ENCODE measurements around the gene PDIA6. TPM values are rescaled to one million over a fixed set of nuclear protein-coding genes. Genes with fewer than 3 reads are reported as not detected.

PDIA6 gene
- total RNA-seq, 1 donor from 2014 or later = 346 TPM

DNA sequence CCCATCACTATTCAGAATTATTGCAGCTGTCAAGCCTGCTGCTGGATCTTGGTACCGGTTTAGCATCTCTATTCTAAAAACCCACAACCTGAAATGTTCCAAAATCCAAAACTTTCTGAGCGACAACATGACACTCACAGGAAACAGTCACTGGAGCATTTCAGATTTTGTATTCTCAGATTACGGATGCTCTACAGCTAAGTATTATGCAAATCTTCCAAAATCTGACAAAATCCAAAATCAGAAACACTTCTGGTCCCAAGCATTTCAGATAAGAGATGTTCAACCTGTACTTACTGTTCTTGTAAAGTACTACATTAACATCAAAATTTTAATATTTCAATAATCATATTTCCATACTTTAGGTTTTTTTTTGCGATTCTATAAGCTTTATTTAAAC, 12.4 kb downstream of the PDIA6 start:
- no peak overlapping the region for H3K27ac ChIP-seq (ENCODE audit: low read depth, low read length)
- no peaks in the 10 kb centered on the region for H3K9me3 ChIP-seq (ENCODE audit: insufficient read depth, low read depth, low read length)
- FAIRE-seq = no peak
- peaks cover 44% of the 10 kb centered on the region for H3K36me3 ChIP-seq (ENCODE audit: insufficient read depth, low read length)
- no peaks in the 10 kb centered on the region for H3K27me3 ChIP-seq (ENCODE audit: insufficient read depth, low read length)
- DNase-seq (ENCODE audit: low read depth) = no peak
- Mint-ChIP-seq H3K4me3 (ENCODE audit: unreplicated experiment) (no peak overlapping the region), H3K9me3 (ENCODE audit: unreplicated experiment) (no peaks in the 10 kb centered on the region), H3K4me1 (ENCODE audit: low read depth, unreplicated experiment) (peaks cover 5% of the 10 kb centered on the region), H3K27ac (ENCODE audit: unreplicated experiment) (no peak overlapping the region), H3K36me3 (ENCODE audit: low read depth, unreplicated experiment) (peaks cover 5% of the 10 kb centered on the region), H3K27me3 (ENCODE audit: low read depth, unreplicated experiment) (no peaks in the 10 kb centered on the region)
- no peaks in the 10 kb centered on the region for H3K4me1 ChIP-seq (ENCODE audit: insufficient read depth, low read length)
- no peak overlapping the region for H2AFZ ChIP-seq (ENCODE audit: low read depth, low read length)
- H4K20me1 ChIP-seq (ENCODE audit: insufficient read depth, low read length) = peaks cover 81% of the 10 kb centered on the region
- no peak overlapping the region for H3K4me3 ChIP-seq (ENCODE audit: insufficient read depth, low read depth, low read length)
- no peak overlapping the region for H3K9ac ChIP-seq (ENCODE audit: low read length)
- H3K79me2 ChIP-seq (ENCODE audit: insufficient read depth, low read length) = peaks cover 89% of the 10 kb centered on the region
- TF ChIP-seq EZH2 (IDR thresholded peaks at IDR 0.05; ENCODE audit: insufficient read depth, low read length) = no peak
- TF ChIP-seq, protein P1, sequence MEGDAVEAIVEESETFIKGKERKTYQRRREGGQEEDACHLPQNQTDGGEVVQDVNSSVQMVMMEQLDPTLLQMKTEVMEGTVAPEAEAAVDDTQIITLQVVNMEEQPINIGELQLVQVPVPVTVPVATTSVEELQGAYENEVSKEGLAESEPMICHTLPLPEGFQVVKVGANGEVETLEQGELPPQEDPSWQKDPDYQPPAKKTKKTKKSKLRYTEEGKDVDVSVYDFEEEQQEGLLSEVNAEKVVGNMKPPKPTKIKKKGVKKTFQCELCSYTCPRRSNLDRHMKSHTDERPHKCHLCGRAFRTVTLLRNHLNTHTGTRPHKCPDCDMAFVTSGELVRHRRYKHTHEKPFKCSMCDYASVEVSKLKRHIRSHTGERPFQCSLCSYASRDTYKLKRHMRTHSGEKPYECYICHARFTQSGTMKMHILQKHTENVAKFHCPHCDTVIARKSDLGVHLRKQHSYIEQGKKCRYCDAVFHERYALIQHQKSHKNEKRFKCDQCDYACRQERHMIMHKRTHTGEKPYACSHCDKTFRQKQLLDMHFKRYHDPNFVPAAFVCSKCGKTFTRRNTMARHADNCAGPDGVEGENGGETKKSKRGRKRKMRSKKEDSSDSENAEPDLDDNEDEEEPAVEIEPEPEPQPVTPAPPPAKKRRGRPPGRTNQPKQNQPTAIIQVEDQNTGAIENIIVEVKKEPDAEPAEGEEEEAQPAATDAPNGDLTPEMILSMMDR (IDR thresholded peaks at IDR 0.05; ENCODE audit: insufficient read depth, low read depth, low read length) = no peak
- no peak overlapping the region for H3K4me2 ChIP-seq (ENCODE audit: low read length)

DNA sequence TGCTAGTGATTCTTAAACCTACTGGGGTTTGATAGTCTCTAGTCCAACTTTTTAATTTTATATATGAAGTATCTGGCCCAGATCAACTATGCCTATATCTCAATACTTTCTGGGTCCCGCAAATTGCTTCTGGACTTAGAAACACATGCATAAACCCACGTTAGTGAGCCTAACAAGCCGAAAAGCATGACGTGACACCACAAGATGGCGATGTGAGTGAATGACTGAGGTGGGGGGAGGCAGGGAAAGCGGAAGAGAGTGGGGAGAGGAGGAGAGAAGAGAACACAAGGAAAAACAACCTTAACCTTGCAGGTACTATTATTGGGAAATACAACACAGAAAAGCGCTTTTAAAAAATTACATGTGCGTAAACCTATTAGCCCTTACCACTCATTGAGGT, 13.8 kb downstream of the PDIA6 start:
- Histone ChIP-seq H3K27me3 (ENCODE audit: insufficient read depth, low read length) (no peaks in the 10 kb centered on the region), H2AFZ (ENCODE audit: low read depth, low read length) (no peak overlapping the region), H3K9me3 (ENCODE audit: insufficient read depth, low read depth, low read length) (no peaks in the 10 kb centered on the region), H4K20me1 (ENCODE audit: insufficient read depth, low read length) (peaks cover 88% of the 10 kb centered on the region), H3K79me2 (ENCODE audit: insufficient read depth, low read length) (peaks cover 90% of the 10 kb centered on the region), H3K36me3 (ENCODE audit: insufficient read depth, low read length) (peaks cover 51% of the 10 kb centered on the region), H3K4me1 (ENCODE audit: insufficient read depth, low read length) (no peaks in the 10 kb centered on the region), H3K4me3 (ENCODE audit: insufficient read depth, low read depth, low read length) (no peak overlapping the region), H3K4me2 (ENCODE audit: low read length) (no peak overlapping the region), H3K27ac (ENCODE audit: low read depth, low read length) (no peak overlapping the region), H3K9ac (ENCODE audit: low read length) (no peak overlapping the region)
- H3K27ac Mint-ChIP-seq (ENCODE audit: unreplicated experiment) = no peak overlapping the region
- H3K27me3 Mint-ChIP-seq (ENCODE audit: low read depth, unreplicated experiment) = no peaks in the 10 kb centered on the region
- H3K4me3 Mint-ChIP-seq (ENCODE audit: unreplicated experiment) = no peak overlapping the region
- H3K4me1 Mint-ChIP-seq (ENCODE audit: low read depth, unreplicated experiment) = peaks cover 5% of the 10 kb centered on the region
- FAIRE-seq = no peak
- peaks cover 5% of the 10 kb centered on the region for H3K36me3 Mint-ChIP-seq (ENCODE audit: low read depth, unreplicated experiment)
- H3K9me3 Mint-ChIP-seq (ENCODE audit: unreplicated experiment) = no peaks in the 10 kb centered on the region
- TF ChIP-seq, protein P1 (IDR thresholded peaks at IDR 0.05; ENCODE audit: insufficient read depth, low read depth, low read length) = no peak
- no peak for TF ChIP-seq EZH2 (IDR thresholded peaks at IDR 0.05; ENCODE audit: insufficient read depth, low read length)
- no peak for DNase-seq (ENCODE audit: low read depth)

DNA sequence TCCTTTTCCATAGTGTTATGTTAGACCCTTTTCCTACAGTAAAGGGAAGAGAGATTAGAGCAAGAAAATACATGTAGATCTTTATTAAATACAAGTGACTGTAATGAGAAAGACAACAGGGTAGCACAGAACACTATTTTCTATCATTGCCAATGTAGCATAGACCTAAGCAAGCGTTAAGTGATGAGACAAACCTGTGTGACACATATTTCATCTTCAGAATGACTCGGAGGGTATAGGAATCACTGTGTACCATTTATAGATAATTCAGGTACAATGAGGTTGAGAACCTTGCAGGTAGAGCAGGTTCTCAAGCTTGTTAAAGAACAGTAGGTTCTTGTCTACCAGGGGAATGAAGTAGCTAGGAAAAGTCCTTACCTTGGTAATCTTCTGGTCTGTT, 15.9 kb downstream of the PDIA6 start:
- Histone ChIP-seq H3K27me3 (ENCODE audit: insufficient read depth, low read length) (no peaks in the 10 kb centered on the region), H3K4me1 (ENCODE audit: insufficient read depth, low read length) (no peaks in the 10 kb centered on the region), H3K79me2 (ENCODE audit: insufficient read depth, low read length) (peaks cover 83% of the 10 kb centered on the region), H3K4me2 (ENCODE audit: low read length) (no peak overlapping the region), H2AFZ (ENCODE audit: low read depth, low read length) (no peak overlapping the region), H3K9ac (ENCODE audit: low read length) (no peak overlapping the region), H3K9me3 (ENCODE audit: insufficient read depth, low read depth, low read length) (no peaks in the 10 kb centered on the region), H3K4me3 (ENCODE audit: insufficient read depth, low read depth, low read length) (no peak overlapping the region), H3K36me3 (ENCODE audit: insufficient read depth, low read length) (peaks cover 67% of the 10 kb centered on the region), H4K20me1 (ENCODE audit: insufficient read depth, low read length) (peaks cover 88% of the 10 kb centered on the region), H3K27ac (ENCODE audit: low read depth, low read length) (no peak overlapping the region)
- Mint-ChIP-seq H3K4me3 (ENCODE audit: unreplicated experiment) (no peak overlapping the region), H3K27me3 (ENCODE audit: low read depth, unreplicated experiment) (no peaks in the 10 kb centered on the region), H3K4me1 (ENCODE audit: low read depth, unreplicated experiment) (no peaks in the 10 kb centered on the region), H3K9me3 (ENCODE audit: unreplicated experiment) (no peaks in the 10 kb centered on the region), H3K36me3 (ENCODE audit: low read depth, unreplicated experiment) (peaks cover 7% of the 10 kb centered on the region), H3K27ac (ENCODE audit: unreplicated experiment) (no peak overlapping the region)
- no peak for DNase-seq (ENCODE audit: low read depth)
- TF ChIP-seq, protein P1 (IDR thresholded peaks at IDR 0.05; ENCODE audit: insufficient read depth, low read depth, low read length) = no peak
- no peak for FAIRE-seq

Data from astrocyte (in vitro differentiated cells and primary cell).